Measurements from ENCODE around the gene DLG1.

DLG1 gene

DNA sequence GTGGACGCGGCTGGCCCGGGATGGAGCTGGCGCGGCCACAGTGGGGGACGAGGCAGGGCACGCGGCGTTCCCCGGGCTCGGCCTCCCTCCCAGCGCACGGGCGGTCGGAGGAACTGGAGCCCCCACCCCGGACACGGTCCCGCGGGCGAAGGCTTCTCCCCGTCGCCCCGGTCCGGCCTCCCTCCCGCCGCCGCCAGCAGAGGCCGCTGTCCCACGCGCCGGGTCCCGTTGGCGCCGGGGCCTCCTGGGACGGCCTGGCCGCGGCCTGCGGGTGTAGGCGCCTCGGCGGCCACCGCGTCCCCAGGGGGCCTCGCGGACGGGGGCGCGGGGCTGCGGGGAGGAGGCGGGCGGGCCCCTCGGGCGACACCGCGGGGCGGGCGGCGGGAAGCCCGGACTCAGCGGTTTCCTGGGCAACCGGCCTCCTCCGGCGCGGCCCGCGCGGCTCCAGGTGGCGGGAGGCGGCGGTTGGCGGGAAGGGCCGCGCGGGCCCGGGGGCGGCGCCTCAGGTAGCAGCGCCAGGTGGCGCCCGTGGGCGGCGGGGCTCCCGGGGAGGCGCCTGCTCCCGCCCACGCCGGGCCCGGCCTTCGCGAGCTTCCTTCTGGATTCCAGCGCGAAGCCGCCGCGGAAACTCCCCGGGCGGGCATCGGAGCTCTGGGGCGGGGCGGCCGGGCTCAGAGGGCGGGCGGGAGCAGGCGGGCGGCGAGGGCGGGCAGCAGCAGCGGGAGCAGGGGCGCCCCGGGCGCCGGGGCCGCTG lies 295.5 kb downstream of the DLG1 start:
- DNase-seq (ENCODE audit: low read depth in 2 of 3, low spot score in 1 of 3) = peak; percentile 60 to 79 (median 70)

- DNase-seq (ENCODE audit: low read depth in 2 of 3, low spot score in 1 of 3) = no peak
Observed at GRCh38 chr3:197001972-197002700, 296.3 kb downstream of the DLG1 start.

DNA sequence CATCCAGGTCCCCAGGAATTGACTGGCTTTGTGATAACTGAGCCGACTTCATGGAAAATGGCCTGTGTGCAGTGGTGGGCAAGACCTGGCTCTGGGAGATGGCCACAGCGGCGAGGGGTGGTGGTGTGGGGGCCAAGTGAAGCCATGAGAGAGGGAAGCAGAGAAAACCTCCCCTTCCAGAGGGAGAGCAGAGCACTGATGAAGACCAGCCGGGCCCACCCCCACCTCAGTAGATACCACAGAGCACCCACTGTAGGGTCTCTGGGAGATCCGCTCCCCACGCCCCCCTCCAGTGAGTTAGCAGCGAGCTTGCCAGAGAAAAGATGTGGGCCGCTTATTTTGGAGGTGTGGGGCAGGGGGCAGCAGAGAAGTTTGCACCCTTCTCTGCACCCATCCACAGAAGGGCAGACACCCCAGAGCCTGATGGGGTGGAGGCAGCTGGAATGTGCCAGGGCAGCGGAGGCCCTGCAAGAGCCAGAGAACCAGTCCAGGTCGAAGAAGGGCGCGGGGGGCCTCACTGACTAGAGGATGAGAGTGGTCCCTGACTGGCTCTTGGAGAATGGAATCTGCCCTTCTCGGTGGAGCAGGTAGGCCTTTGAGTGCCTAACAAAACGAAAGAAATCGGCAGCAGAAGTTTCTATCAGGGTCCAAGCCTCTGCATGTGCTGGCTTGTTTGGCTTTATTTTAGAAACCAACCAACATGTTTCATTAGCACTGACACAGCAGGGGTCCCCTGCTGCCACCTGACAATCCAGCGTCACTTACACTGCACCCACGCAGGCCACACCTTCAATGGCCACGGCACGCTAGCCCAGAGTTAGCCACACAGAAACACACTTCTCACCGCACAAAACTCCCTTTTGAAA lies 297.1 kb downstream of the DLG1 start:
- DNase-seq (ENCODE audit: low read depth in 2 of 3, low spot score in 1 of 3) = no peak

DNA sequence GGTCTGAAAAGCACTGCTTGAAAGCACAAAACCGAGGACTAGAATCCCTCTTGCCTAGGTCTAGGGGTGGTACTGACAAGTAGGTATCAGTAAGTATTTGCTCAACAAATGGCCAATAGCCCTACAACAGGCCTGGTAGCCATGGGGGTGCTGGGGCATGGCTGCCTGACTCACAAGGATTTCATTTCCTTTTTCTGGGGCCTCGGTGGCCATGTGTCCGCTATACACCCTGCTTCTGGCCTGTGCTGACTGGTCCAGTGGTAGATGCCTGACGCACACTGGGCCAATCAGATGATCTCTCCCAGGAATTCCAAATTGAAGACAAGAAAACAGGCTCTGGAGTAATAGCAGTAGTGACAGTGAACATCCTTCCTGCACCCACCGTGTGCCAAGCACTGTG lies 298.2 kb downstream of the DLG1 start:
- DNase-seq (ENCODE audit: low read depth in 2 of 3, low spot score in 1 of 3) = no peak

GRCh38 chr3:196998966-196999760 lies 299.2 kb downstream of the DLG1 start:
- no peak for DNase-seq (ENCODE audit: low read depth in 2 of 3, low spot score in 1 of 3)

GRCh38 chr3:196997311-196997710 lies 301.1 kb downstream of the DLG1 start:
- no peak for DNase-seq (ENCODE audit: low read depth in 2 of 3, low spot score in 1 of 3)

GRCh38 chr3:196996454-196997265 lies 301.8 kb downstream of the DLG1 start:
- no peak for DNase-seq (ENCODE audit: low read depth in 2 of 3, low spot score in 1 of 3)

DNA sequence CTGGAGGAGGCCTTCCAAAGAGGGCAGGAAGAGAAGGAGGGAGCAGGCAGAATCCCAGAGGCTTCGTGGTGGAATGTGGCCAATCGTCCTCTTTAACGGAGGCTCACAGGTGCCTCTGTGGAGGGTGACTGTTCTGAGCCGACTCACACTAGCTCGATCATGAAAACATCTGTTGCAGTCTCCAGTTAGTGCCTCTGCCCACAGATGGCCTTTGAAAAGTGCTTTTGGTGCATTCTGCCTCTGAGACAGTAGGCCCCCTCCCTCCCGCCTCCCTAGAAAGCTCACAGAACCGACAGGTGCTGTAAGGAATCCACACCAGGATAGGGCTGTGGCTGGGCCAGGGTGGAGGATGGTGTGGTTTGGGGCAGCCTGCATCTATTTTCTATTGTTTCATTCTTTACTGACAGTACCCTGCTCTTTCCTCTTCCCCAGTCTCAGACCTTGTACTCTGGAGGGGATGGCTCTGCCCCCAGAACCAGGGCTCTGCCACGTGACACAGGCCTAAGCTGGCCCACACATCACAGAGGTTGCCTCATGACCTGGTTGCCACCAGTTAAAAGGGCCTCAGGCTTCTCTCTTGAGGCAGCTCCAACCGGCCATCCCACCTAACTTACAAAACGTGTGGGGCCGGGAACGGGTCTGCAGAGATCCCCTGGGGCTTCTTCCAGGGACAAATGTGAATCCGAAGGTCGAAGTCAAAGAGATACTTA lies 302.6 kb downstream of the DLG1 start:
- DNase-seq (ENCODE audit: low read depth in 2 of 3, low spot score in 1 of 3) = no peak

- no peak for DNase-seq (ENCODE audit: low read depth in 2 of 3, low spot score in 1 of 3)
Observed at GRCh38 chr3:196995027-196995426, 303.4 kb downstream of the DLG1 start.

GRCh38 chr3:196994056-196994455 lies 304.4 kb downstream of the DLG1 start:
- no peak for DNase-seq (ENCODE audit: low read depth in 2 of 3, low spot score in 1 of 3)
